ENCODE data around the gene TNFRSF8. TPM values are rescaled to one million over a fixed set of nuclear protein-coding genes. Genes with fewer than 3 reads are reported as not detected.
"Not testable (repeated sequence)": the region's sequence is repeated elsewhere in the genome, so short reads cannot be mapped to it uniquely, and the experiment has no call there.

The TNFRSF8 gene
- total RNA-seq, 1 experiment from 2014 or later = 20.8 TPM

DNA sequence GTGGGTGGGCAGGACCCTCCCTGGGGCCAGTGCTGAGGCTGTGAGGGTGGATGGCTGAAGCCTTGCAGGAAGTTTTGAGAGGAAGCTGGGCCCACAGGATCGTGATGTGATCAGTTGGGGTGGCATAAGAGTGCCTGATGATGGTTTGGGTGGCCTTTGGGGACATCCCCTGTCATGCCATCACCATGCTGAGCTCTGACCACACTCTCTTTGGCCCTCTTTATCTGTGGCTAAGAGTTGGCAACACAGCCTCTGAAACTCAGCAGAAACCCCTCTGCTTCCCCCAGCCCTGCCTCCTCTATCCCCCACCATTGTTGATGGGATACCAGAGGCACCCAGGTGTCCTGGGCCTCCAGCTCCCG, 24.0 kb upstream of the TNFRSF8 start (continued):
- TF ChIP-seq ZNF396 (CRISPR knock-in tag; IDR thresholded peaks at IDR 0.05; ENCODE audit: borderline replicate concordance) (no peak), IRF1 (CRISPR knock-in tag; IDR thresholded peaks at IDR 0.05) (no peak), AR (CRISPR knock-in tag; IDR thresholded peaks at IDR 0.05) (no peak), ZNF317 (CRISPR knock-in tag; IDR thresholded peaks at IDR 0.05; ENCODE audit: borderline replicate concordance, low read depth) (no peak)
- TF ChIP-seq, protein P1, sequence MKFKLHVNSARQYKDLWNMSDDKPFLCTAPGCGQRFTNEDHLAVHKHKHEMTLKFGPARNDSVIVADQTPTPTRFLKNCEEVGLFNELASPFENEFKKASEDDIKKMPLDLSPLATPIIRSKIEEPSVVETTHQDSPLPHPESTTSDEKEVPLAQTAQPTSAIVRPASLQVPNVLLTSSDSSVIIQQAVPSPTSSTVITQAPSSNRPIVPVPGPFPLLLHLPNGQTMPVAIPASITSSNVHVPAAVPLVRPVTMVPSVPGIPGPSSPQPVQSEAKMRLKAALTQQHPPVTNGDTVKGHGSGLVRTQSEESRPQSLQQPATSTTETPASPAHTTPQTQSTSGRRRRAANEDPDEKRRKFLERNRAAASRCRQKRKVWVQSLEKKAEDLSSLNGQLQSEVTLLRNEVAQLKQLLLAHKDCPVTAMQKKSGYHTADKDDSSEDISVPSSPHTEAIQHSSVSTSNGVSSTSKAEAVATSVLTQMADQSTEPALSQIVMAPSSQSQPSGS (CRISPR knock-in tag; IDR thresholded peaks at IDR 0.05; ENCODE audit: borderline replicate concordance, low read depth) = no peak
- TF ChIP-seq, protein P2, sequence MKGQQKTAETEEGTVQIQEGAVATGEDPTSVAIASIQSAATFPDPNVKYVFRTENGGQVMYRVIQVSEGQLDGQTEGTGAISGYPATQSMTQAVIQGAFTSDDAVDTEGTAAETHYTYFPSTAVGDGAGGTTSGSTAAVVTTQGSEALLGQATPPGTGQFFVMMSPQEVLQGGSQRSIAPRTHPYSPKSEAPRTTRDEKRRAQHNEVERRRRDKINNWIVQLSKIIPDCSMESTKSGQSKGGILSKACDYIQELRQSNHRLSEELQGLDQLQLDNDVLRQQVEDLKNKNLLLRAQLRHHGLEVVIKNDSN (CRISPR knock-in tag; IDR thresholded peaks at IDR 0.05) = no peak

GRCh38 chr1:12039824-12040456, 23.2 kb upstream of the TNFRSF8 start:
- H3K9me3 Mint-ChIP-seq; H3K4me1 Mint-ChIP-seq; POLR2A ChIA-PET; H3K36me3 Mint-ChIP-seq; ATAC-seq; DNase-seq (ENCODE audit: low spot score); H3K27ac Mint-ChIP-seq; H3K27me3 Mint-ChIP-seq (ENCODE audit: low read depth); H3K4me3 Mint-ChIP-seq: not testable (repeated sequence)
- CTCF ChIA-PET = interaction anchor here (1.3 to 3.4 kb wide), 4 partner anchors 9 to 39 kb away, joined by 3 to 15 read pairs (median 6); no protein-coding TSS in a partner anchor

DNA sequence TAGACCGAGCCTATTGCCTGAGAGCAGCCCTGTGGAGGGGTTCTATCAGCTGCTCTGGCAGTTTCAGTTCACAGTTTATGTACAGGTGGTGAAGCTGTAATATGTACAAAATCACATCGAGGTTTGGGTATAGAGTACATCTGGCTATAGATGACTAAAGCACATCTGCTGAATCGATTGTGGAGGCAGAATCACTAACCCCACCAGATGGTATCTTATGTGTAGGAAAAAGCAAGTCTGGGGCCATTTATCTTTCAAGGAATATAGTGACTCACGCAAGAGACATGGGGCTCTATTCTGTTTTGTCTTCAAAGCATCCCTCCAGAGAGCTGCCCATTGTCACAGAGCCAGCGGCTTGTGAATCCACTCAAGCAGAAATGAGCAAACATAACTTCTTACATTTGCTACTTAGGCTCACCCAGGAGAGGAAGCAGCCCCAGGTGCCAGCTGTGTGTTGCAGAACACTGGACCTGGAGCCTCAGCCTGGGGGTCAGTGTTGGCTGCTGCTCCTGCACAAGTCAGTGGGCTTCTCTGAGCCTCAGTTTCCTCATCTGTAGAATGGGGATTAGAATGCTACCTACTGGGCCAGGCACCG, 22.5 kb upstream of the TNFRSF8 start:
- H3K27me3 Mint-ChIP-seq (ENCODE audit: low read depth) = no peaks in the 10 kb centered on the region; the same call in 1 of the 2 replicates
- no peaks in the 10 kb centered on the region for H3K9me3 Mint-ChIP-seq
- ChIA-PET POLR2A (no interaction called here), CTCF (interaction anchor here (1.3 to 3.4 kb wide), 2 partner anchors 10 to 39 kb away, joined by 3 to 15 read pairs; no protein-coding TSS in a partner anchor)
- no peaks in the 10 kb centered on the region for H3K36me3 Mint-ChIP-seq
- no peak for TF ChIP-seq ZNF423 (CRISPR knock-in tag; IDR thresholded peaks at IDR 0.05)
- no peak for TF ChIP-seq STAT6 (CRISPR knock-in tag; conservative IDR thresholded peaks at IDR 0.05; ENCODE audit: low read depth)
- TF ChIP-seq TEAD4 (CRISPR knock-in tag; IDR thresholded peaks at IDR 0.05) = no peak
- TF ChIP-seq ZNF121 (CRISPR knock-in tag; IDR thresholded peaks at IDR 0.05) = no peak
- no peak for TF ChIP-seq NFYB (CRISPR knock-in tag; conservative IDR thresholded peaks at IDR 0.05; ENCODE audit: low read depth)
- no peak overlapping the region for H3K4me3 Mint-ChIP-seq
- H3K4me1 Mint-ChIP-seq = no peaks in the 10 kb centered on the region
- ATAC-seq = no peak
- DNase-seq (ENCODE audit: low spot score) = no peak
- no peak overlapping the region for H3K27ac Mint-ChIP-seq

DNA sequence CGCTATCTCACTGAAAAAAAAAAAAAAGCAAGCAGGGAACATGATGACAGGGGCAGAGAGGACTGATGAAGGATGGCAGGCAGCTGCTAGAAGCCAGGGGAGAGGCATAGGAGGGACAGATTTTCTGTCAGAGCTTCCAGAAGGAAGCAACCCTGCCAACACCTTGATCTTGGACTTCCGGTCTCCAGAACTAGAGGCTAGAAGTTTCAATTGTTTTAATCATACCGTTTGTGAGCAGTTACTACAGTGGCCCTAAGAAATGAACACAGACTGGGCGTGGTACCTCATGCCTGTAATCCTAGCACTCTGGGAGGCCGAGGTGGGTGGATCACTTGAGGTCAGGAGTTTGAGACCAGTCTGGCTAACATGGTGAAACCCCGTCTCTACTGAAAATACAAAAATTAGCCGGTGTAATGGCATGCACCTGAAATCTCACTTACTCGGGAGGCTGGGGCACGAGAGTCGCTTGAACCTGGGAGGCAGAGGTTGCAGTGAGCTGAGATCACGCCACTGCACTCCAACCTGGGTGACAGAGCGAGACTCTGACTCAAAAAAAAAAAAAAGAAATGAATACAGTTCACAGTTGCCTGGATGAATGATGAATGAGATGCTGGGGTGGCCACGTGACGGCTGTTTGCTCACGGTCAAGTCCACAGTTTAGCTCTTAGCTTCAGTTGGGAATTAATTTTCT, 18.8 kb upstream of the TNFRSF8 start:
- H3K9me3 Mint-ChIP-seq; H3K27ac Mint-ChIP-seq; ATAC-seq; DNase-seq (ENCODE audit: low spot score); H3K4me1 Mint-ChIP-seq; H3K27me3 Mint-ChIP-seq (ENCODE audit: low read depth); H3K4me3 Mint-ChIP-seq; H3K36me3 Mint-ChIP-seq: not testable (repeated sequence)
- POLR2A ChIA-PET = interaction anchor here (0.7 kb wide), 1 partner anchor 136 kb away, joined by 4 read pairs; no protein-coding TSS in a partner anchor
- CTCF ChIA-PET = interaction anchor here (1.0 to 2.0 kb wide), 3 partner anchors 12 to 35 kb away, joined by 3 to 5 read pairs (median 3); no protein-coding TSS in a partner anchor
